GM18511 (cell line): Measurements from ENCODE around the gene KAZN.

Experiments used
- ATAC-seq: cut with Tn5 transposase; IDR thresholded peaks from one replicate; pipeline ENCODE4 v1.9.1; 2021; ENCODE audit warnings: mild to moderate bottlenecking, moderate library complexity; ENCODE audit not compliant: unreplicated experiment

Gene KAZN

GRCh38 chr1:14761291-14762153, 163.0 kb downstream of the KAZN start:
- no peak for ATAC-seq

- ATAC-seq = no peak
Observed at GRCh38 chr1:14763977-14764376, 165.5 kb downstream of the KAZN start.

GRCh38 chr1:14765773-14766172, 167.3 kb downstream of the KAZN start:
- no peak for ATAC-seq

GRCh38 chr1:14767075-14767474, 168.6 kb downstream of the KAZN start:
- ATAC-seq = no peak

- ATAC-seq = no peak
Observed at GRCh38 chr1:14768582-14769304, 170.3 kb downstream of the KAZN start.

- ATAC-seq = no peak
Observed at GRCh38 chr1:14769486-14770274, 171.2 kb downstream of the KAZN start.

- no peak for ATAC-seq
Observed at GRCh38 chr1:14773396-14774025, 175.0 kb downstream of the KAZN start.

GRCh38 chr1:14774225-14774624, 175.7 kb downstream of the KAZN start:
- no peak for ATAC-seq

- no peak for ATAC-seq
Observed at GRCh38 chr1:14774988-14775387, 176.5 kb downstream of the KAZN start.

- no peak for ATAC-seq
Observed at GRCh38 chr1:14775434-14775833, 176.9 kb downstream of the KAZN start.

- ATAC-seq = no peak
Observed at GRCh38 chr1:14777516-14778506, 179.3 kb downstream of the KAZN start.

GRCh38 chr1:14778541-14778897, 180.0 kb downstream of the KAZN start:
- no peak for ATAC-seq

- no peak for ATAC-seq
Observed at GRCh38 chr1:14778898-14779865, 180.7 kb downstream of the KAZN start.

- ATAC-seq = no peak
Observed at GRCh38 chr1:14780271-14780670, 181.8 kb downstream of the KAZN start.

- no peak for ATAC-seq
Observed at GRCh38 chr1:14781811-14782210, 183.3 kb downstream of the KAZN start.

- ATAC-seq = no peak
Observed at GRCh38 chr1:14782741-14783591, 184.5 kb downstream of the KAZN start.

- ATAC-seq = no peak
Observed at GRCh38 chr1:14783592-14783886, 185.1 kb downstream of the KAZN start.
